ENCODE data around the gene FKBP14.
A peak's percentile ranks its signal among the peaks of the same experiment; 100 is the strongest.

Gene FKBP14

DNA sequence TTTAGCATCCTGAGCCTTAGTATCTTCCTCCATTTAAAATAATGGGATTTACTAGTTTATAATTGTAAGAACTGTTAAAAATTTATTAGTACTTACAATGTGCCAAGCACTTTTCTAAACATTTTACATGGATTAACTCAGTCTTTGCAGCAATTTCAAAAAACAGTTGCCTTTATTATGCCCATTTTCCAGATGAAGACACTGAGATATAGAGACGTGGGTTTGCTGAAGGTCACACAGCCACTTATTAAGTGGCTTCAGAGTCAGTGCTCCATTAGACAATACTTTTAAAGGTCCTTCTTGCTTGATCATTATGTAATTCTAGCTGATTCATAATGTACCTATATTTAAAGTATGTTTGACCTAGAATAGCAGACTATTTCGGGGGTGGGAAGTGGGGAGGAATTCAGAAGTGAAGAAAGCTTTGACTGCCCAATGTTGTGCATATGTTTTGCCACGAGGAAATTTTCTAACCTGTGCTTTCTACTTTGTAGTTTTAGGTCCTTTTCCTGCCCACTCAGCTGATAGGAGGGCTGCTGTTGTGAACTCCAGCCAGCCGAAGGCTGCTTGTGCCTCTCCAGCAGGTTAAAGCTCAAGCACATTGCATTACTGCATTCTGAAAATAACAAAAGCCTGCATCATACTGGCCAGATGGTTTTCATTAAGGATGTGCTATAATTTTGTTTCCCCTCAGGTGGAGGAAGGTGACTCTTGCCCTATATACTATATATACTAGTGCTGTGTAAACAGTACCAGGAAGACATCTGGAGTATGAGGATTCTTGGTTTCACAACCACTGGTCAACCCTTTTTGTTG, 6.0 kb upstream of the FKBP14 start:
- H3K27me3 ChIP-seq (ENCODE audit: insufficient read depth, low read depth, severe bottlenecking), result no peaks in the 10 kb centered on the region
- no peak overlapping the region for H3K4me3 ChIP-seq (ENCODE audit: low read depth, low read length)
- no peaks in the 10 kb centered on the region for H3K9me3 ChIP-seq (ENCODE audit: severe bottlenecking)
- no peak overlapping the region for H3K27ac ChIP-seq
- no peak for TF ChIP-seq CTCF (IDR thresholded peaks at IDR 0.05; ENCODE audit: low read depth, low read length)
- peaks cover 5% of the 10 kb centered on the region; the same call in 1 of the 2 replicates for H3K36me3 ChIP-seq
- no peak for DNase-seq

DNA sequence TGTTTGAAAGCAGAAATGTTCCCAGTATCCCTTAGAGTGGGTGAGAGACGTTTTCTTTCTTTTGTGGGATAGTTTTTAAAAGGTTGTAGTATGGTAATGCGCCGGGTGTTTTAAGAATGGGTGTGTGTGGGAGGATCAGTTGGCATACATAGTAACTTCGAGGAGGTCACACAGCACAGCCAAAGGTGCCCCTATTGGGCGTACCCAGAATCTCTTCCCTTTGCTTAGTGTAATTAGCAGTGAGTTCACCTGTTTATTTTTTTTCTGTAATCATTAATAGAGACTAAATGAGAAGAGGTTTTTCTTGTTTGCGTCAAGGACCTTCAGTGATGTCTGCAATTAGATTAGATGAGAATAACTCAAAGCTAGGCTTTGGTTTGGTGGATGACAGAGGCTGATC, 3.2 kb upstream of the FKBP14 start:
- peak overlapping the region; percentile 54 for H3K4me3 ChIP-seq (ENCODE audit: low read depth, low read length)
- TF ChIP-seq CTCF (IDR thresholded peaks at IDR 0.05; ENCODE audit: low read depth, low read length), result no peak
- no peak for DNase-seq
- H3K27me3 ChIP-seq (ENCODE audit: insufficient read depth, low read depth, severe bottlenecking), result no peaks in the 10 kb centered on the region
- no peak overlapping the region for H3K27ac ChIP-seq
- H3K9me3 ChIP-seq (ENCODE audit: severe bottlenecking), result no peaks in the 10 kb centered on the region
- H3K36me3 ChIP-seq, result peaks cover 5% of the 10 kb centered on the region; the same call in 1 of the 2 replicates

- Histone ChIP-seq H3K27me3 (ENCODE audit: insufficient read depth, low read depth, severe bottlenecking) (no peaks in the 10 kb centered on the region), H3K9me3 (ENCODE audit: severe bottlenecking) (no peaks in the 10 kb centered on the region), H3K36me3 (peaks cover 5% of the 10 kb centered on the region; the same call in 1 of the 2 replicates), H3K27ac (peak overlapping the region; percentile 77), H3K4me3 (ENCODE audit: low read depth, low read length) (peak overlapping the region; percentile 54)
- DNase-seq, result peak; percentile 61
- TF ChIP-seq CTCF (IDR thresholded peaks at IDR 0.05; ENCODE audit: low read depth, low read length), result no peak
These were observed 2.5 kb upstream of the FKBP14 start for GRCh38 chr7:30028749-30029635.

GRCh38 chr7:30028216-30028748, 1.8 kb upstream of the FKBP14 start, which contains the start of gene PLEKHA8:
Gene PLEKHA8 (plus strand): TSS chr7:30028412. CDS start chr7:30028763, 351 bp downstream.
- H3K36me3 ChIP-seq, result peaks cover 2% of the 10 kb centered on the region; the same call in 1 of the 2 replicates
- no peak for TF ChIP-seq CTCF (IDR thresholded peaks at IDR 0.05; ENCODE audit: low read depth, low read length)
- H3K9me3 ChIP-seq (ENCODE audit: severe bottlenecking), result no peaks in the 10 kb centered on the region
- H3K27me3 ChIP-seq (ENCODE audit: insufficient read depth, low read depth, severe bottlenecking), result no peaks in the 10 kb centered on the region
- peak; percentile 90 for DNase-seq
- H3K4me3 ChIP-seq (ENCODE audit: low read depth, low read length), result peak within 1 kb of the TSS; percentile 54
- peak within 1 kb of the TSS; percentile 77 for H3K27ac ChIP-seq

DNA sequence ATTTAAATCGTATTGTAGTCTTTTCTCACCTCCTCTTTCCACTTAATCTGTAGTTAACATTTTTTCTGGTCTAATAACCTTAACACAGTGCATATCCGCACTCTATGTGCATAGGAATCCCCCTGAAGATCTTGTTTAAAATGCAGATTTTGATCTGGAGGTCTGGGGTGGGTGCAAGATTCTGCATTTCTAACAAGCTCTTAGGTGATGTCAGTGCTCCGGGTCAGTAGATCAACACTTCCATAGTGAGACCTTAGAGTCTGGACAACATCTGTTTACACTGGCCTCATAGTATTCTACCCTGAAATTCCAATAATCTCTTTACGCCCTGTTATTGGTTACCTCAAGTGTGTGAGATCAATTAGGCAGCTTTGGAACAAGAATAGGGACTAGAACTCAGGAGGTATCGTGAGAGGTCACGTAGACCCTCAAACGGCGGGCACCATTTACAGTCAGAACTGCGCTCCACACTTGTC, 1.3 kb upstream of the FKBP14 start:
- TF ChIP-seq CTCF (IDR thresholded peaks at IDR 0.05; ENCODE audit: low read depth, low read length), result no peak
- no peak for DNase-seq
- Histone ChIP-seq H3K4me3 (ENCODE audit: low read depth, low read length) (peak overlapping the region; percentile 54), H3K36me3 (no peaks in the 10 kb centered on the region), H3K27me3 (ENCODE audit: insufficient read depth, low read depth, severe bottlenecking) (no peaks in the 10 kb centered on the region), H3K27ac (no peak overlapping the region), H3K9me3 (ENCODE audit: severe bottlenecking) (no peaks in the 10 kb centered on the region)
